ENCODE results near the gene ZNF544.

DNA sequence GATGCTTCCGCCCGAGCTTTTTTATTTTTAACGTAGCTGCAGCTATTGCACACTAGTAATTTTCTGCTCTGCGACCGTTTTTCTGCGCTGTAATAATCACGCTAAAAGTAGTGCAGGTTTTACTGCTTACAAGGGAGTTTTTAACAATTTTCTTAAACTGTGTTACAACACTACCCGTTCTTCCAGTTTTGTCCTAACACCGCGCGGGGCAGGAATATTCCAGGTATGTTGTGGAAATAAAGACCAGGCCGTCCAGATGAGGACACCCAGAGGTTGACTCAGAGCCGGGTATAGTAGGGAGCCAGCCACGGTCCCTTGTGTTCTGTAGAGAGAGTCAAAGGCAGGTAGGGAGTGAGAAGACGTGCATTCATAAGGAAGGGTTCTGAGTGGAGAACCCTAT, 24.1 kb upstream of the ZNF544 start:
- TF ChIP-seq, protein P1, sequence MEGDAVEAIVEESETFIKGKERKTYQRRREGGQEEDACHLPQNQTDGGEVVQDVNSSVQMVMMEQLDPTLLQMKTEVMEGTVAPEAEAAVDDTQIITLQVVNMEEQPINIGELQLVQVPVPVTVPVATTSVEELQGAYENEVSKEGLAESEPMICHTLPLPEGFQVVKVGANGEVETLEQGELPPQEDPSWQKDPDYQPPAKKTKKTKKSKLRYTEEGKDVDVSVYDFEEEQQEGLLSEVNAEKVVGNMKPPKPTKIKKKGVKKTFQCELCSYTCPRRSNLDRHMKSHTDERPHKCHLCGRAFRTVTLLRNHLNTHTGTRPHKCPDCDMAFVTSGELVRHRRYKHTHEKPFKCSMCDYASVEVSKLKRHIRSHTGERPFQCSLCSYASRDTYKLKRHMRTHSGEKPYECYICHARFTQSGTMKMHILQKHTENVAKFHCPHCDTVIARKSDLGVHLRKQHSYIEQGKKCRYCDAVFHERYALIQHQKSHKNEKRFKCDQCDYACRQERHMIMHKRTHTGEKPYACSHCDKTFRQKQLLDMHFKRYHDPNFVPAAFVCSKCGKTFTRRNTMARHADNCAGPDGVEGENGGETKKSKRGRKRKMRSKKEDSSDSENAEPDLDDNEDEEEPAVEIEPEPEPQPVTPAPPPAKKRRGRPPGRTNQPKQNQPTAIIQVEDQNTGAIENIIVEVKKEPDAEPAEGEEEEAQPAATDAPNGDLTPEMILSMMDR (IDR thresholded peaks at IDR 0.05) = no peak
- no peak for TF ChIP-seq POLR2A (IDR thresholded peaks at IDR 0.05)
- no peak for TF ChIP-seq EP300 (IDR thresholded peaks at IDR 0.05)
